Liver (tissue), 9 donors: ENCODE measurements around the gene CCR7. TPM values are rescaled to one million over a fixed set of nuclear protein-coding genes. Genes with fewer than 3 reads are reported as not detected.

Experiments
- DNase-seq: peaks from one replicate; pipeline ENCODE4 v3.0.0-alpha.2; 2017; ENCODE audit warnings: low spot score
- H3K27ac ChIP-seq, 2 donors: one replicate each; pipeline ENCODE4 v1.7.0; 2013; ENCODE audit warnings: inconsistent platforms in 2 of 2, low read length in 2 of 2, control low read depth in 1 of 2, low read depth in 1 of 2, mild to moderate bottlenecking in 1 of 2
- H3K27me3 ChIP-seq, 4 donors: one replicate each; pipeline versions ENCODE4 v1.6.1 to v1.7.0; 2013; ENCODE audit warnings: low read length in 3 of 4, inconsistent platforms in 1 of 4, mild to moderate bottlenecking in 1 of 4, moderate library complexity in 1 of 4; ENCODE audit not compliant: control insufficient read depth in 4 of 4, insufficient read depth in 4 of 4
- H3K36me3 ChIP-seq, 4 donors: one replicate each; pipeline versions ENCODE4 v1.6.1 to v1.7.0; 2013; ENCODE audit warnings: low read length in 3 of 4, mild to moderate bottlenecking in 3 of 4, low read depth in 1 of 4, moderate library complexity in 1 of 4; ENCODE audit not compliant: control insufficient read depth in 4 of 4, insufficient read depth in 3 of 4
- H3K4me1 ChIP-seq, 4 donors: one replicate each; pipeline versions ENCODE4 v1.6.1 to v1.7.0; 2013; ENCODE audit warnings: low read length in 3 of 4, mild to moderate bottlenecking in 3 of 4, moderate library complexity in 1 of 4; ENCODE audit not compliant: control insufficient read depth in 4 of 4, insufficient read depth in 4 of 4
- H3K4me3 ChIP-seq, 3 donors: one replicate each; pipeline versions ENCODE4 v1.6.1 to v1.7.0; 2013; ENCODE audit warnings: low read length in 3 of 3, control low read depth in 1 of 3, low read depth in 1 of 3, mild to moderate bottlenecking in 1 of 3
- H3K9ac ChIP-seq, 2 donors: one replicate each; pipeline ENCODE4 v1.7.0; 2013; ENCODE audit warnings: low read length in 2 of 2, mild to moderate bottlenecking in 2 of 2, moderate library complexity in 2 of 2, control low read depth in 1 of 2, low read depth in 1 of 2
- H3K9me3 ChIP-seq, 4 donors: one replicate each; pipeline versions ENCODE4 v1.6.1 to v1.7.0; 2013; ENCODE audit warnings: low read length in 3 of 4; ENCODE audit not compliant: control insufficient read depth in 4 of 4
- ATF3 ChIP-seq: IDR thresholded peaks from 2 replicates; pipeline ENCODE4 v1.6.1; 2016; ENCODE audit warnings: antibody characterized with exemption
- CTCF ChIP-seq: fragments of 150-350 bp; IDR thresholded peaks from 2 replicates; pipeline ENCODE4 v1.5.1; 2017; ENCODE audit warnings: improper control_type of control experiment, low read depth, low read length; ENCODE audit not compliant: missing input control
- EGR1 ChIP-seq, 2 donors: IDR thresholded peaks; 2 replicates each; pipeline ENCODE4 v1.6.1; 2016 to 2018; ENCODE audit warnings: antibody characterized with exemption in 2 of 2, low read depth in 2 of 2
- FOXA1 ChIP-seq: IDR thresholded peaks from 2 replicates; pipeline ENCODE4 v1.6.1; 2016; ENCODE audit warnings: antibody characterized with exemption
- FOXA2 ChIP-seq: IDR thresholded peaks from 2 replicates; pipeline ENCODE4 v1.6.1; 2016; ENCODE audit warnings: antibody characterized with exemption
- GABPA ChIP-seq, 2 donors: IDR thresholded peaks in 1 of 2; conservative IDR thresholded peaks in 1 of 2; 2 replicates each; pipeline ENCODE4 v1.6.1; 2016; ENCODE audit warnings: antibody characterized with exemption in 2 of 2, mild to moderate bottlenecking in 1 of 2, moderate library complexity in 1 of 2
- HNF4A ChIP-seq, 2 donors: conservative IDR thresholded peaks; 2 replicates each; pipeline ENCODE4 v1.6.1; 2016; ENCODE audit warnings: antibody characterized with exemption in 2 of 2, mild to moderate bottlenecking in 2 of 2
- HNF4G ChIP-seq: IDR thresholded peaks from 2 replicates; pipeline ENCODE4 v1.6.1; 2016; ENCODE audit warnings: antibody characterized with exemption
- JUND ChIP-seq, 2 donors: IDR thresholded peaks; 2 replicates each; pipeline ENCODE4 v1.6.1; 2016; ENCODE audit warnings: antibody characterized with exemption in 2 of 2
- NR2F2 ChIP-seq: IDR thresholded peaks from 2 replicates; pipeline ENCODE4 v1.6.1; 2016; ENCODE audit warnings: antibody characterized with exemption
- RAD21 ChIP-seq, 2 donors: IDR thresholded peaks; 2 replicates each; pipeline ENCODE4 v1.6.1; 2016; ENCODE audit warnings: antibody characterized with exemption in 2 of 2, mild to moderate bottlenecking in 2 of 2
- RXRA ChIP-seq, 2 donors: IDR thresholded peaks; 2 replicates each; pipeline ENCODE4 v1.6.1; 2017 to 2018; ENCODE audit warnings: antibody characterized with exemption in 2 of 2, mild to moderate bottlenecking in 1 of 2
- SP1 ChIP-seq: IDR thresholded peaks from 2 replicates; pipeline ENCODE4 v1.6.1; 2018; ENCODE audit warnings: antibody characterized with exemption, mild to moderate bottlenecking
- TAF1 ChIP-seq: conservative IDR thresholded peaks from 2 replicates; pipeline ENCODE4 v1.6.1; 2016; ENCODE audit warnings: antibody characterized with exemption, mild to moderate bottlenecking
- YY1 ChIP-seq: IDR thresholded peaks from 2 replicates; pipeline ENCODE4 v1.6.1; 2016; ENCODE audit warnings: antibody characterized with exemption, mild to moderate bottlenecking
- ZBTB33 ChIP-seq: IDR thresholded peaks from 2 replicates; pipeline ENCODE4 v1.6.1; 2016; ENCODE audit warnings: antibody characterized with exemption
- WGBS: extraction: QIAGEN DNeasy Blood & Tissue Kit; methylation state at CpG from one replicate; pipeline ENCODE4 v1.1.7; 2013; 5-methylcytosine and 5-hydroxymethylcytosine counted together
- polyA plus RNA-seq, 2 donors: library from polyadenylated mRNA; stranded (reverse) in 1 of 2; unstranded in 1 of 2; fragments of 200-250 nt in 1 of 2; fragments of >200 nt in 1 of 2; fragmentation: Nextera tagmentation in 1 of 2; extraction: Ambion mirVana in 1 of 2; gene quantifications; one replicate each; pipeline versions ENCODE4 v1.2.1 to v1.2.3, GENCODE V29; 2013 to 2015
- total RNA-seq, 2 donors: library from RNA; depleted of rRNA; stranded (reverse); fragments of >200 nt; gene quantifications; one replicate each; pipeline ENCODE4 v1.2.3, GENCODE V29; 2014
- TF ChIP-seq, protein P1 (sequence below): IDR thresholded peaks from 2 replicates; pipeline ENCODE4 v1.6.1; 2016; ENCODE audit warnings: antibody characterized with exemption, mild to moderate bottlenecking
- TF ChIP-seq, protein P2 (sequence below): IDR thresholded peaks from 2 replicates; pipeline ENCODE4 v1.6.1; 2016; ENCODE audit warnings: antibody characterized with exemption
- donor health status: healthy.
- donor health status: healthy.
- donor health status: healthy.
- donor health status: healthy.
- donor health status: healthy.

The CCR7 gene
- total and polyA plus RNA-seq, 4 donors, result 0.08 to 0.89 (median 0.28) TPM

DNA sequence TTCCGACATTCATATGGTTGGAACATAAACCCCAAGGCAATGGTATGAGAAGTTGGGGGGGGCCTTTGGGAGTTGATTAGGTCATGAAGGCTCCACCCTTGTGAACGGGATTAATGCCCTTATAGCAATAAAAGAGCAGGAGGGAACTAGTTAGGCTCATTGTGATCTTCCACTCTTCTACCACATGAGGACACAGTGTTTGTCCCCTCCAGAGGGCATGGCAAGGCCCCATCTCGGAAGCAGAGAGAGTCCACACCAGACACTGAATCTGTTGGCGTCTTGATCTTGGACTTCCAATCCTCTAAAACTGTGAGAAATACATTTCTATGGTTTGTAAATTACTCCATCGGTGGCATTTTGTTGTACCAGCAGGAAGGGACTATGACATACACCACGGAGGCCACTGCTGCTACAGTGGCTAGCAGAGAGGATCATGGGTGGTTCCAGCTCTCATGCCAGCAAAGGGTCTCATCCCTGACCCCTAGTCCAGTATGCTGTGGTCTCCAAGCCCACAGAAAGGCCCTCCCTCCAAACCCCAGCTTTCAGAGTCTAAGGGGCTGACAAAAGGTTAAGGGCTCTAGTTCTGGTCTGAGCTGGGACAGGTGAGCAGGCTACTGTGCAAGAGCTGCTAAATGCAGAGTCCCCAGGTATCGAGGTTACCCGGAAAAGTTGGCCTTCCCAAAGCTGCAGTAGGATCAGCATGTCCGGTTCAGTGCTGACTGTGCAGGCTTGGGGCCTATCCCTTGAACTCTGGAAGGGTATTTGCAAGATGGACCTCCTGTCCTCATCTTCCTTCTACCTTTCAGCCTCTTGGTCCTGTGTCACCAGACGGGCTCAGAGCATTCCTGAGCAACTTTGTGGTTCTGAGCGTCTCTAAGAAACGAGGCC is 12.2 kb downstream of the CCR7 start:
- no peak for TF ChIP-seq TAF1
- TF ChIP-seq ZBTB33, result no peak
- TF ChIP-seq FOXA1, result no peak
- no peak for TF ChIP-seq FOXA2
- no peak for TF ChIP-seq NR2F2
- TF ChIP-seq, protein P1, sequence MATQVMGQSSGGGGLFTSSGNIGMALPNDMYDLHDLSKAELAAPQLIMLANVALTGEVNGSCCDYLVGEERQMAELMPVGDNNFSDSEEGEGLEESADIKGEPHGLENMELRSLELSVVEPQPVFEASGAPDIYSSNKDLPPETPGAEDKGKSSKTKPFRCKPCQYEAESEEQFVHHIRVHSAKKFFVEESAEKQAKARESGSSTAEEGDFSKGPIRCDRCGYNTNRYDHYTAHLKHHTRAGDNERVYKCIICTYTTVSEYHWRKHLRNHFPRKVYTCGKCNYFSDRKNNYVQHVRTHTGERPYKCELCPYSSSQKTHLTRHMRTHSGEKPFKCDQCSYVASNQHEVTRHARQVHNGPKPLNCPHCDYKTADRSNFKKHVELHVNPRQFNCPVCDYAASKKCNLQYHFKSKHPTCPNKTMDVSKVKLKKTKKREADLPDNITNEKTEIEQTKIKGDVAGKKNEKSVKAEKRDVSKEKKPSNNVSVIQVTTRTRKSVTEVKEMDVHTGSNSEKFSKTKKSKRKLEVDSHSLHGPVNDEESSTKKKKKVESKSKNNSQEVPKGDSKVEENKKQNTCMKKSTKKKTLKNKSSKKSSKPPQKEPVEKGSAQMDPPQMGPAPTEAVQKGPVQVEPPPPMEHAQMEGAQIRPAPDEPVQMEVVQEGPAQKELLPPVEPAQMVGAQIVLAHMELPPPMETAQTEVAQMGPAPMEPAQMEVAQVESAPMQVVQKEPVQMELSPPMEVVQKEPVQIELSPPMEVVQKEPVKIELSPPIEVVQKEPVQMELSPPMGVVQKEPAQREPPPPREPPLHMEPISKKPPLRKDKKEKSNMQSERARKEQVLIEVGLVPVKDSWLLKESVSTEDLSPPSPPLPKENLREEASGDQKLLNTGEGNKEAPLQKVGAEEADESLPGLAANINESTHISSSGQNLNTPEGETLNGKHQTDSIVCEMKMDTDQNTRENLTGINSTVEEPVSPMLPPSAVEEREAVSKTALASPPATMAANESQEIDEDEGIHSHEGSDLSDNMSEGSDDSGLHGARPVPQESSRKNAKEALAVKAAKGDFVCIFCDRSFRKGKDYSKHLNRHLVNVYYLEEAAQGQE, result no peak
- no peak for TF ChIP-seq EGR1 (IDR thresholded peaks at IDR 0.05; ENCODE audit: low read depth in 2 of 2)
- TF ChIP-seq RXRA (IDR thresholded peaks at IDR 0.05), result no peak
- no peak for TF ChIP-seq HNF4G
- TF ChIP-seq, protein P2, sequence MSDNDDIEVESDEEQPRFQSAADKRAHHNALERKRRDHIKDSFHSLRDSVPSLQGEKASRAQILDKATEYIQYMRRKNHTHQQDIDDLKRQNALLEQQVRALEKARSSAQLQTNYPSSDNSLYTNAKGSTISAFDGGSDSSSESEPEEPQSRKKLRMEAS, result no peak
- no peak for TF ChIP-seq RAD21 (IDR thresholded peaks at IDR 0.05)
- TF ChIP-seq HNF4A (conservative IDR thresholded peaks at IDR 0.05), result no peak
- TF ChIP-seq ATF3, result no peak
- no peak for TF ChIP-seq CTCF
- TF ChIP-seq SP1, result no peak
- no peak for TF ChIP-seq JUND (IDR thresholded peaks at IDR 0.05)
- TF ChIP-seq GABPA (IDR thresholded peaks at IDR 0.05 in 1 of 2, conservative IDR thresholded peaks at IDR 0.05 in 1 of 2), result no peak
- TF ChIP-seq YY1, result no peak

More for the DNA sequence above, 12.2 kb downstream of the CCR7 start:
- Histone ChIP-seq H3K4me1 (peaks cover 23 to 55% (median 42%) of the 10 kb centered on the region in 4 donors), H3K27ac (peak overlapping the region; percentile 90 to 94), H3K36me3 (no peaks in the 10 kb centered on the region), H3K9me3 (no peaks in the 10 kb centered on the region), H3K4me3 (no peak overlapping the region), H3K9ac (no peak overlapping the region), H3K27me3 (no peaks in the 10 kb centered on the region)
- peak; percentile 33 for DNase-seq
- WGBS, result 85% methylated on average over 12 of the region's 12 CpGs
